ENCODE results near the gene DEFB113.
A peak's percentile ranks its signal among the peaks of the same experiment; 100 is the strongest.
"Not testable (repeated sequence)": the region's sequence is repeated elsewhere in the genome, so short reads cannot be mapped to it uniquely, and the experiment has no call there.

DEFB113 gene, protein sequence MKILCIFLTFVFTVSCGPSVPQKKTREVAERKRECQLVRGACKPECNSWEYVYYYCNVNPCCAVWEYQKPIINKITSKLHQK

DNA sequence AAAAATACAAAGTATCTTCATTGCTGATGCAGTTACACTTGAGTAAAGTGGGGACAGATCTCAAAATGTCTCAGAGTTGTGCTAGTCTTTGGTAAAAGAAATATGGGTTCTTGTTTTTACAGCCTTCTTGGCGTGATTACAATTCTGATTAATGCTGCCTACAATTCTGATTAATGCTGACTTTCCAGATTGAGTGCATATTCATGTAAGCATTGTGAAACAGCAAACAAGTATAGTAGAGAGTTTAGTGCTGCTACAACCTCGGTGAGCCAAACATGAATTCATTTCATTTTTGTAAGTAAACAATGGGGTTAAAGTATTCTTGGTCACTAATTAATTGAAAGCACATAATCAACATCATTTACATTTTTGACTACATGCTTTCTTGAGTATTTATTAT lies at the start of gene DEFB113:
Gene DEFB113 (minus strand): TSS at position 21 of the 400 bp plus-strand sequence. CDS start 0 bp downstream, at position 21.
- DNase-seq (ENCODE audit: low read depth) = no peak

DNA sequence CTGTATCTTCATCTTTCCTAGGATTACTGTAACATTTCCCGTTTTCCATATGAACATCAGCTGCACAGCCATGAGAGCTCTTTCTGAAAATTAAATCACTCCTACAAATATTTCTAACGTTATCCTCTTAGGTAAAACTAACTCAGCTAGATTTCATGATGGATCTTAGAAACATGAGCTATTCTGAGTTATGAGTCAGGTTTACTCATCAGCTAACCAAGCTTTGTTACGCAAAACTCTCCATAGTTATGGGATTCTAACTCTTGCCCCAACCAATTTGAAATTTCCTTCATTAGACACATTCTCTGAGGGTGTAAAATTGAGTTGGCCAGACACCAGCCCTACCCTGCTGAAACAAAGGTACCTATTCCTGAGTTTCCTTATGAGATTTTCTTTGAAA lies 38.4 kb upstream of the DEFB113 start:
- DNase-seq (ENCODE audit: low read depth) = peak; percentile 2

DNA sequence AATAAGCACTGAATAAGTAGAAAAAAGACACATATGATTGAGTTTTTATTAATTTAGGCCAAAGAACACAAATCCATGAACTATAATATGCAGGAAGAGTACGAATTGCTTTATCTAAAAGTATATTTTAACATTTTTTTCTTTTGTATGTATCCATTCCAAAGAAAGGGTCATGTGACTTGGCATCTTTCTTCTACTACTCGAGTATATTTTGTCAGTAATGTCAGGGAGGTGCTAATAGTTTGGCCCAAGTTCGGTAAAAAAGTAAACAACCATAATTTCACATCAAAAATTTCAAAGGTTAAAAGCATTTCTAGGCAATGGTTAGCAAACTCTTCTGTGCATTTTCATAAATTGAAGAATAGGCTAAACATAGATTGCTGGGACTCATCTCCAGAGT lies 33.7 kb upstream of the DEFB113 start:
- DNase-seq (ENCODE audit: low read depth) = no peak

DNA sequence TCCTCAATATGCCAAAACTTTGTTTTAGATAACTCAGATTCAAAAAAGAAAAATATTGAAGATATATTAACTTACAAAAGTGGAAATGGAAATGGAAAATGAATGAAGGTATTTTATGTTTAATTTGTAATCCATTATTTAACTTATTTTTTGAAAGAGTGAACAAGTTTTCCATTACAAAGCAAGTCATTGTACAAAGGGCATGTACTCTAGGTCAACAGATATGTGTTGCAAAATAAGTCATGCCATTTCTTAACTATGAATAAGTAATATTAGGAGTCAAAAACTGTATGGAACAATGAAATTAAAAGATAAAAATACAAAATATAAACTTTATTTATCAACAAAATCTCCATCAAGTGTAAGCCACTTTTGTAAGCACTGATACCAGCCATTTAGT lies 25.9 kb upstream of the DEFB113 start:
- DNase-seq (ENCODE audit: low read depth) = no peak

DNA sequence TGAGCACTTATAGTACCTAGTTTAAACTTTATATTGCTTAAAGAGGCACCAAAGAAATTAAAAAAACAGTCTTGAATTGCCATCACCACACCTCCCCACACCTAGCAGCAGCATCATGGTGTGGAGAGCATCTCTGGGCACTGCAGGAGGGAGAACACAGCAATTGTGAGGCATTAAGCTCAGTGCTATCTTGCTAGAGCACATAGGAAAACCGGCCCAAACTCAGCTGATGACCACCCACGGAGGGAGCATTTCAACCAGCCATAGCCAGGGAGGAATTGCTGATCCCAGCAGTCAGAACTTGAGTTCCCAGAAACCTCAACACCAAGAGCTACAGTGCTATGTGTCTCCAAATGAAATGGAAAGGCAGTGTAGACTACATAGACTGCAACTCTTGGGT lies 19.5 kb upstream of the DEFB113 start:
- DNase-seq (ENCODE audit: low read depth) = no peak

DNA sequence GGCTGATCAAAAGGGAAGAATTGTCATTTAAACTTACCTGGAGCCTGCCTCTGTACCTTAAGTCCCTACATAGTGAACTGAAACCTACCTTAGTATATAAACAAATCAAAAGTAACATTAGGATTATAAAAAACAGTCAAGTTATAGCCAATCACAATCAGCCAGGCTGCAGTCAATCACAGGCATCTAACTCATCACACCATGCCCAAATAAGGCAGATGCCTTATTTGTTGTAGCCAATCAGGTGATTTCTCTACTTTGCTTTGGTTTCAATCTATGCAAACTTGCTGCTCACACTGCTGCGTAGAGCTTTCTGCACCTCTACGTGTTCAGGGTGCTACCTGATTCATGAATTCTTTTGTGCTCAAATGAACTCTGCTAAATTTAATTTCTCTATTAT lies 18.3 kb upstream of the DEFB113 start:
- no peak for DNase-seq (ENCODE audit: low read depth)

DNA sequence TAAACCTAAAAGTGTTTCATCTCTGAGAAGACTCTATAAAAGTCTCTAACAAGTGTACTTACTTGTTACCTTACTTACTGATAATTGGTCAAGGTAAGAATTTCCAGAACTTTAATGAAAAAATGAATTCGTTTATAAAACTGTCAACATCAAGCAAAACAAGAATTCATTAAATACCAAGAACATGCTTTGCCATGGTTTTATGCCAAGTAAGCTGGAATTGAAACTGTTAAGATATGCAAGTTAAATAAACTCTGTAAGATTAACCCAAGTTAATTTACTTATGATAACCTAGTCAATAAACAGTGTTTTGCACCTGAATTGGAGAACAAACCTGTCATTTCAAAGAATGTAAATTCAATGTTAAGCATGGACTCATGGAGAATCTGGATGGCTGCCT lies 17.1 kb upstream of the DEFB113 start:
- DNase-seq (ENCODE audit: low read depth) = no peak

DNA sequence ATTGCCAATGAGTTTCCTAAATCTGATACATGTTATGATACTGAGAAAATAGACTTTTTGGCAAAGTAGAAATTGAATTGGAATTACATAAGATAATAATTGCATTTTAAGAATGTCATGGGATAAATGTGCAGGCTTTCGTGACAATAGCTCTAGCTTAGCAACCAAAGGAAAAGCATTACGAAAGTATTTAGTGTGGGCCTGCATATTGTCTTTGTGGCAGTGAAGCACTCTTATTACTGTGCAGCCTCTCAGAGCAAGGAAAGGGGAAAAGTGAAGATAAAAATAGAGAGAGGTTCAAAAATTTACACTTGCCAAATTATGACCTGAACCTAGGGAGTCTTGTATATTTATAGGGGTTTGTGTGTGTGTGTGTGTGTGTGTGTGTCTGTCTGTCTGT lies 12.6 kb upstream of the DEFB113 start:
- no peak for DNase-seq (ENCODE audit: low read depth)

DNA sequence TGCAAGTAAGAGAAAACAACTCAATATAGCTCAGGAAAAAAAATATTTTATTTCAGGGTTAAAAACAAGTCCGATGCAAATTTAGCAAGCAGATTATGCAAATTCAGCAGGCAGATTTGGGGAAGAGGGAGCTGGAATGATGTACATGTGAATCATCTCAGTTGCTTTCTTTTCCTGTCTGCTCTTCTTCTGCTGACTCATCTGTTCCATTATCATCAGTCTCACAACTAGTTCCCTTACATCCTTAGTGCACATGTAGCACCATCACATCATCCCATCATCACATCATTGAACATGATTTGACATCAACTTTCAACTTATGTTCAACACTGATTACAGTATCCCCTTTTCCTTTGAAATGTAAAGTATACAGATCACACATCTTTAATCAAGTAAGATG lies 11.5 kb upstream of the DEFB113 start:
- no peak for DNase-seq (ENCODE audit: low read depth)

DNA sequence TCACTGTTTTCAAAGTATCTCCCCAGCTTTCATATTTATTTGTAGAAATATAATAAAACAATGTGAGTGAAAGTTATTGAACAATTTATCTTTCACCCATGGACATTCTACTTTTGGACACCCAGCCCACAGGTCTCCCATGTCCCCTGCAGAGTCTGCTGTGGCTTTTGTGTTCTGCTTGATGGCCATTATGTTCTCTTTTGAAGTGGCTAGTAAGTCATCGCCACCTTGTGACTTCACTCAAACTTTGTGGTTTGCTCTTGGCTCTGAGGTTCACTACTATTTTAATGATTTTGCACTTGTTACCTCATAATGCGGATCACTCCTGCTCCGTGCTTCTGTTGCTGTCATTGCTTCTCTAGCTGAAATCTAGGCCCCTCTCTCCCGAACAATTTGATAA lies 10.2 kb upstream of the DEFB113 start:
- DNase-seq (ENCODE audit: low read depth) = no peak

DNA sequence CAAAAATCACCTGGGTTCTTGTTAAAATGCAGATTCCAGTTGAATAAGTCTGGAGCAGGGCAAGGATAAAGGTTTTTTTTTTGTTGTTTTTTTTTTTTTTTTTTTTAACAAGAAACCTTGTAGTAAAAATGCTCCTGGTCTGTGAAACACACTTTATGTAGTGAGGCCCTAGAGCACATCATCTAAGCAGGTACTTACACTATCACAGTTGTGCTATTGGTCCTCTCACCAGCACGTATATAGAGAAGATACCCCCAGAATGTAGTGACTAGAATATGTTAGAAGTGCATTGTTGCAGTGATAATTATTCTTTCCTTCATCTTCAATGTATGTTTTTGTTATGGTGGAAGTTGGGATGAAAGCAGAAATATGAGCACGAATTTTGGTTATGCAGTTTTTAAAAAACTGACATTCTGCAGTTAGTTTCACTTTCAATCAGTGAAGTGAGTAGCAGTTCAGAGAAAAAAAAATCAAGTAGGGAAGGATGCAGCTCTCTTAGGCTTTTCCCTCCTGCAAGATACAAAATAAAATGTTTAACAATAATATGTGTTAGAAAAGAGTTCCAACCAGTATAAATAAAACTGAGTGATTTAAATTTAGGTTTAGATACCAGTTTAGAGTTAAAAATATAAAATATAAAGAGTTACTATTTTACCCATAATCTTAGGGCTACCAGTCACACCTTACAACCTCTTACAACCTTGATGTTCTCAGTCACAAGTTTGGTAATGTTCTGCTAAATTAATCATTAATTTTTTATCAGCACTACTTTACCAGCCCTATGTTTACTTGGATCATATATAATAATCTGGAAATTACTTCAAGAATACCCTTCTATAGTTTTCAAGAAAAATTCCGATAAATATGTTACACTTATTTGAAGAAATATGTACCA lies 9.2 kb upstream of the DEFB113 start:
- no peak for DNase-seq (ENCODE audit: low read depth)

DNA sequence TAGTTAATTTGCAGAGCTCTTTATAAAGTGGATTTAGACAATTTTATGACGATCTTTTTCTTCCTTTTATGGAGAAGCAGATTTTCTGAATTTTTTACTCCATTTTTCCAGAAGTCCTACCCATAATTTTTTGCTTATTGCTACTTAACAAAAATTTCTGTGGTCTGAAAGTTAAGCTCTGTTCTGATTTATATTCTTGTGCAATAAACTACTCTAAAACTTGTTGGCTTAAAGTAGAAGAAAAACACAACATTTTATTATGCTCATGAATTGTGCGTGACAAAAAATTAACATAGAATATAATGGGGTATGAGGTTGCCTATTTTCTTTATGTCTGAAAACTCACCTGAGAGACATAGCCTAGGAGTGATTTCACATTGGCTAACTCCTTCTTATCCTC lies 2.6 kb downstream of the DEFB113 start:
- no peak for DNase-seq (ENCODE audit: low read depth)

DNA sequence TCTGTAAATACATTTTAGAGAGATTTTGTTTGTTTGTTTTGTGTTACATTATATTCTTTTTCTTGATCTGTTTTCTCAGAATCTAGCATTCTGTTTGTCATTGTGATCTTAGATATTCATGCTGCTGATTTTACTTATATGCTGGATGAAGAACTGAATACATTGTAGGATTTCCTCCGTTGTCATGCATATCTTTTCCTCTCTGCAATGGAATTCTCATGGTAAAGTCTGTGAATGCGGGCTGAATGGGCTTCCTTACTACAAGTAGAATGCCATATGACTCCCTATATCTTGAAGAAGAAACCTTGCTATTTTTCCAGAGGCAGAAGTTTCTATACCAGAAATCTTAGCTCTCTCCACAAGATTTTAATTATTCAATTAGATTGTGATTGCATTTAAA lies 3.1 kb downstream of the DEFB113 start:
- no peak for DNase-seq (ENCODE audit: low read depth)

DNA sequence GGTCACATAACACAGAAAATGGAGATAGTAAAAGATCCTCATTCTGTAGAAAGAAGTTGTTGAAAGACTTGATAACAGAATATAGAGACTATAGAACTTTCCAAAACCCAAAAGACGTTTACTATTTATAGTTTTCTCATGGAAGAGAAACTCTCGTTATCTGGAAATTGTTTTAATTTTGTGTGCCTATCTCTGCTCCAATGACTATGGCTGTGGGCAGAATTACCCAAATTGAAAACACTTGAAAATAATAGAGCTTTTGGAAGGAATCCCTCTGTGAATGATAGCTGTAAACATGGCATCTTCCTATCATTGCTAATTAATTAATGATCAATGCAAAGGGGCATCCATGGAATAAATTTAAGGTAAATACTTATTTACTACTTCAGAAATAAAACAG lies 5.4 kb downstream of the DEFB113 start, which contains the start of gene DEFB114:
Gene DEFB114 (minus strand): TSS at position 101 of the 400 bp plus-strand sequence. CDS start 59 bp downstream, at position 42.
- no peak for DNase-seq (ENCODE audit: low read depth)

DNA sequence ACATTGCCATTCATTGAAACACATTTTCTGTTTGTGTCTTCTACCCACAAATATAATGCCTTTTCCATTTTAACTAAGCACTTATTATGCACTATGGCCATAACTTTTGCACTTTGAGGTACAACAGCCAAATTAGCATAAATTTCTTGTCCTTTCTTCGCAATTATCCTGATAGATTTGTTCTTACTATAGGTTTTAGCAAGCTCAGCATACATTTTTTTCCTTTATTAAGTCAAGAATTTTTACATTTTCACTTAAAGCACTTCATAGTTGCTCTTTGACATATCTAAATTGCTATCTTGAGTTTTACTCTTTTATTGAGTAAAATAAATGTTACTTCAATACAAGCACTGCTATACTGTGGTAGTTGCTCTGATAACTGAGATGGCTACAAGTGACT lies 11.2 kb downstream of the DEFB113 start:
- no peak for DNase-seq (ENCODE audit: low read depth)

DNA sequence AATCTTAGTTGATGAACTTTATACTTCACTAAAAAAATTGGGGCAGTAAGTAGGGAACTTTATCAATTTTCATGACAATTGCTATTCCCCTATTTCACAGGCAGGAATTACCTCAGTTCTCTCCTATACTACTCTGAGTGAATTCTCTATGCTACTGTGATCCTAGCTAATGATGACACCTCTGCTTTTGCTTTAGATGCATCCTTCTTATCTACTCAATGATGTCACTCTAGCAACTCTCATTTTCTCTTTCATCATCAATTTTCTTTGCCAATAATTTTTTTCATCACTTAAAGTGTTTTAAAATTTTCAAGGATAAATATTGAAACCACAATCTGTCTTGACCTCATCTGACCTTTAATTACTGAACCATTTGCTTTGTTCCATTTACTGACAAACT lies 13.6 kb downstream of the DEFB113 start:
- no peak for DNase-seq (ENCODE audit: low read depth)

DNA sequence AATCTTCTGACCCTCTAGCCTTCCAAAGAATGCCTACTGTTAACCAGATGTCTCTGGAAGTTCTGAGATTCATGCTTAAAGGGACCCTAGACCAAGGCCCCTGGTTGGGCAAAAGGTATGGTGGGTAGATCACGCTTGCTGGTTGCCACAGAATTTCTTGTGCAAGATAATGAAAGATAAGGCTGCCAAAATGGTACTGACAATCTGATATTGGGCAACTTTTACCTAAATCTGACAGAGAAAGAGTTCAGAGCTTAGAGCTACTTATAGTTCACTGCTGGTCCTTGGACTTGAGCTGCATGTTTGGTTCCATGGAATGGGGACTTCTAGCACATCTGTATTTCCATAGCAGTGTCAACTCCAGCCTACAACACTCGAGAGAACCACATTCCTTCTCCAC lies 17.5 kb downstream of the DEFB113 start:
- DNase-seq (ENCODE audit: low read depth) = no peak

DNA sequence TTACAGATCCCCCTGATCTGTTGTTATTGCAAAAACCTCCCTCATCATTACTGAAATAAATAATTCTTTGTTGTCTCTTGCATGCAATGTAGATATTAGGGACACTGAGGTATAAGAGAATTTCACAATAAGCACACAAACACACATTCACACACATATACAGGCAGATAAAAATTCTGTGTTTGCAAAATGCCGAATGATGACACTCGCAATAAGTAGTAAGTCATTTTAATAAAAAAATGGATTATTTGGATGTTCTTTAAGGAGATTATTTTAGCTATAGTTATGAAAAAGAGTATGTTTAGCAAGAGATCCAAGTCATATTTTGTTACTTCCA lies 19.0 kb downstream of the DEFB113 start:
- no peak for DNase-seq (ENCODE audit: low read depth)

DNA sequence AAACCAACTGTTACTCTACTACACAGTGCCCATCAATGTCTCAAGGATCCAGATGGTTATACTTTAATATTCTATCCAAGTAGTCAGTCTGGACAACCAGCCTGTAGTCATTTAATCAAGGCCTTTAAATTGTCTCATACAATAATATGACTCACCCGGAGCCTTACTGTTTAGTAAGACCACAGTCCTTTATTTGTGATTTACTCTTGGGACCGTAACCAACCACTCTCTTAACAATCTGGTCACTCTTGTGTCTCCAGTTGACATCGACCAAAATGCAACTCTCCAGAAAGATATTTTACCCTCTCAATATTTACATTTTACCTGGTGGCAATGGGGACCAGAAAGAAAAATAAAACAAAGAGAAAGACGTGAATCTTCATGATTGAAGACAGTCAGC lies 20.4 kb downstream of the DEFB113 start:
- DNase-seq (ENCODE audit: low read depth) = no peak

DNA sequence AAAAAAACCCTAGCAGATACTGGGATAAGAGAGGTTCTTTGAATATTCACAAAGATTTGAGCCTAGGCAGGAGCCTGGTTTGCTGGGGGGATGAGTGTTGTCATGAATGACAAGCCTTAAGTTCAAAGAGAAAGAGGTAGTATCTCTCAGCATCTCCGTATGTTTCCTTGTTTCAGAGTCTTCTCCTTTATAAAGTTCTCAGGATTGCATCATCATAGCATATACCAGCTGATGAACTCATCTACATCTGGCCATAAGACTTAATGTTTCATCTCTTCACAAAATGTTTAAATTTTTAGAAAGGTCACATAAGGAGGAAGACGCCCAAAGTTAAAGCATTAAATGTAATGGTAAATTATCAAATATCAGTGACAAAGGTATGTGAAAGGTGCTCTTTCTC lies 22.6 kb downstream of the DEFB113 start:
- DNase-seq (ENCODE audit: low read depth) = no peak

DNA sequence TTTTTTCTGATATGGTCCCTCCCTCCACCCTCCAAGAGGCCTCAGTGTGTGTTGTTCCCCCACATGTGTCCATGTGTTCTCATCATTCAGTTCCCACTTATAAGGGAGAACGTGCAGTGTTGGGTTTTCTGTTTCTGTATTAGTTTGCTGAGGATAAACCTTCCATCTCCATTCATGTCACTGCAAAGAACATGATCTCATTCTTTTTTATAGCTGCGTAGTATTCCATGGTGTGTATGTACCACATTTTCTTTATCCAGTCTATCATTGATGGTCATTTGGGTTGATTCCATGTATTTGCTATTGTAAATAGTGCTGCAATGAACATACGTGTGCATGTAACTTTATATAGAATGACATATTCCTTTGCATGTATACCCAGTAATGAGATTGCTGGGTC lies 25.4 kb downstream of the DEFB113 start:
- not testable (repeated sequence) for DNase-seq (ENCODE audit: low read depth)

DNA sequence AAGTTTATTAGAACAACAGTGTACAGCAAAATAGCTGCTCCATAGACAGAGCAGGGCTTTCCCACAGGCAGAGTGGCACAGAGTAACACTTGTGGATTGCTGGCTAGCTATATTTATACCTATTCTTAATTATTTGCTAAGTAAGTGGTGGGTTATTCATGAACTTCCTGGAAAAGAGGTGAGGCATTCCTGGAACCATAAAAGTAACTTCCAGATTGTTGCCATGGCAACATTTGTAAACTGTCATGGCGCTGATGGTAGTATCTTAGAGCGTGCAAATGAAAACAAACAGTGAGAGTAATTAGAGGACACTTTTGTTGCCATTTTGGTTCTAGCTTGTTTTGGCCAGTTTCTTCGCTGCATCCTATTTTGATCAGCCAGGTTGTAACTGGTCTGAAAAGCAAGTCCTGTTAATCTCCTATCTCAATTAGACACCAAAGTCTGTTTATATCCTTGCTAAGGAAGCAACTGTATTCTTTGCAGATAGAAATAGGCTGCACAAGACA lies 29.4 kb downstream of the DEFB113 start:
- no peak for DNase-seq (ENCODE audit: low read depth)

DNA sequence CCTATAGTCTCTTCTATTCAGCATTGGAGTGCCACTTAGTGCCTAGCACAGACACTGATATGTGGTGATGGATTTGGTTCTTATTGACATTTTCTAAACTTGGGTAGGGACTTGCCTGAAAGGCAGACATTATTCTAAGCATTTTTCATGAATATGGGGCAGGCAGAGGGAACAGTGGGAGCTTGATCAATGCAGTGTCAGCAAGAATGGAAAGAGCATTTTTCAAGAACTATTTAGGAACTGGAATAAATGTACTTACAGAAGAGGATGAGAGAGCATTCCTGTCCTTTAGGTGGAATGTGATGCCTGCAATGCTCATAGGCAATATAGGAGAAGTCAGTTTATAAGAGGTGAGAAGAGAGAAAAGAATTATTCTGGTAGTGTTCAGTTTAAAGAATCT lies 31.6 kb downstream of the DEFB113 start:
- no peak for DNase-seq (ENCODE audit: low read depth)

DNA sequence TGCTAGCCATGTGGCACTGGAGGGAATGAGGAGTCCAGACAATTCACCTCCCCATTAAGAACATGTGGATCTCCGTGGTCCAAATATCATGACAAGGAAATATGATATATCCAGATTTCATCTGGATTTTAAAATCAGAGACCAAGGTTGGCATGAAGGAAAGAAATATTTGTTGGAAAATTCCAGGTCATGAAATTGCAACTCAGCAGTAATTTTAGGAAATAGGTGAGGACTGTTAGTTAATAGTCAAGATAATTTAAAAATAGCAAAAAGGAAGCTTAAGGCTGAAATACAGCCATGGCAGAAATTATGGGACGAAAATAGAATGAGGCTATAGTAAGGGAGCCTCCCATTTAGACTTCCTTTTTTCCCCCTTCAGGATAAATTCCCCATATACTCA lies 32.4 kb downstream of the DEFB113 start:
- no peak for DNase-seq (ENCODE audit: low read depth)
